GM21423 (cell line): ENCODE results near the gene UTF1.

Source experiments
- ATAC-seq: cut with Tn5 transposase; IDR thresholded peaks from one replicate; pipeline ENCODE4 v1.9.1; 2021; ENCODE audit warnings: mild to moderate bottlenecking, moderate library complexity; ENCODE audit not compliant: unreplicated experiment

The UTF1 gene

DNA sequence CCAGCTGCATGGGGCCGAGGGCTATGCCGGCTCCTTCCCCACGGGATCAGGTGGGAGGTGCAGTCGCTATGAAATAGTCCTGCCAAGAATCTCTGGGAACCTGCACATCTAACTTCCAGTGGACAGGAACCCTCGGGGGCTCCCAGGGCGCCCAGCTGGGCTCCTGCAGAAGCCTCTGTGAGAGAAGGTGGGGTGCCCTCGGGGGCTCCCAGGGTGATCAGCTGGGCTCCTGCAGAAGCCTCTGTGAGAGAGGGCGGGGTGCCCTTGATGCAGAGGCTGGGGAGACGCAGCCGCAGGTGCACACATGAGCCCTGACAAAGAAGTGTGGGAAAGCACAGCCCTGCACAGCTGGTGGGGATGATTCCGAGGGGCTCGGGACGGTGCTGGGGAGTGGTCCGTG is 13.6 kb downstream of the UTF1 start:
- ATAC-seq, result no peak

DNA sequence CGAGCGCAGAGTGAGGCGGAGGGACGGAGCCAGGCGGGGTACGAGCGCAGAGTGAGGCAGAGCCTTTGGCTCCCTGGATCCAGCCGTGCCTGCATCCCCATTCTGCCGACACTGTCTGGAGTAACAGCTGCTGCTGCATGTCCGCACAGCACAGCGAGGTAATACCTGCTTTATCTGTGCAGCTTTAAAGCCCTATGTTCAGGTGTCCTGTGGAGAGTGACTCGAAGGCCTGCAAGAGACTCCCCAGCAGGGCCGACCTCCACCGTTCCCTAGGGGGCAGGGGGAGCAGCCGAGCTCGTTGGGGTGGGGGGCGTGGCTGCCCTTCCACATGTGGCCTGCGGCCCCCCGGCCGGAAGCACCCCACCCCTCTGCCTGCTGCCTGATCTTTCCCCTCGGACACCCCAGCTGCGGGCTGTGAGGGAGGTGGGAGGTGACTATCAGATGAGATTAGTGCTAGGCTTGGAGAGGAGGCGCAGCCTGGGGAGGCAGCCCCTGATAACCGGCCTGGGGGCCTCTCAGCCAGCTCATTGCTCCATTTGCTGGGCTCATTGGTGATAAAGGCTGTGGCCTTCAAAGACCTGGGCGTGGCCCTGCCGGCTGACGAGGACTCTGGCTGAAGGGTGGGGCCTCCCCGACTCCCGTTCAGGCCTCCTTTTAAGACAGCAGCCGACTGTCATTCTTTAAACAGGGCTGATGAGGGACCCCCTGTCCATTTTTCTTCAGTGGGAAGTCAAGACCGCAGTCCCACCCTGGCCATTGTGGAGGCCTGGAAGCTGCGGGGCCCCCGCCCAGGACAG is 15.6 kb downstream of the UTF1 start:
- no peak for ATAC-seq

DNA sequence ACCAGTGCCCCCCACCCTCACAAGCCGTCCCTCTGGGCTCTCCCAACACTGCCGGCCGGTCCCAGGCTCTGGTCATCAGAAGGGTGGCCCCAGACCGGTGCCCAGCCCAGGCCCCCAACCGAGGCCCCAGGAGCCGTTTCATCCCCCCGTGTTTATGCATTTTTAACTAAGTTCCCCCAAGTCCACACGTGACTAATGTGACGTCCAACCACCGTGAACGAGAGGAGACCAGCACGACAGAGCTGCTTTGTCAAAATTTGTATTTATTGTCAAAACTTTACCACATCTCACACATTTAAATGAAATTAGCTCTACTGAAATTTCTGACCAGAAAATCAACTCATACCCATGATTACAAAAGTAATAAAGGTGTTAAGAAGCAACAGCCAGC is 16.2 kb downstream of the UTF1 start:
- ATAC-seq, result no peak

DNA sequence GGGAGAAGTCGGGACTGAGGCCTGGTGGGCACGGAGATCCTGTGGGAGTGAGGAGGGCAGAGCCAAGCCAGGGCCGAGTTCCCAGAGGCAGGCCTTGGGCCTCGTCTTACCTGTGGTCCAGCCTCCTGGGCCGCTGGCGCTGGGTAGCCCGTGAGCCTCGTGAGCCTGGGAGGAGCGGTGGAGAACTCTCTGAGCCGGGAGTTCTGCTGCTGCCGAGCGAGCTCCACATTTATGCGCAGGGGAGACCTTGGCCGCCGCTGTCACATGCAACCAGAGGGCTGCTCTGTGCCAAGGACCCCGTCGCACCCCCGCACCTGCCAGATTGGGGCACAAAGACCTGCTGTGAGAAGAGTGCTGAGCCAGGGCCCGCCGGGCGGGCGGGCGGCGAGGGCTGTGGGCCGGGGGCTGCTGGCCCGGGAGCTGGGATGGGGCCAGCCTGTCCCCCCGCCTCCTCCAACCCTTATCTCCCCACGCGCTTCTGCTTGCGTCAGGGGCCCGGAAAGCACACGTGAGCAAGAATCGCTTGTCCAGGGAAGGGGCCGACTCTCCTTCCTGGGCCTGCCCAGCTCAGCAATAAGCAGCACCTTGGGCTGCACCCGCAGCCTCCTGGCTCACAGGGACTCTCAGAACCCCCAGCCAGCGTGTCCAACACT is 17.8 kb downstream of the UTF1 start:
- ATAC-seq, result no peak

DNA sequence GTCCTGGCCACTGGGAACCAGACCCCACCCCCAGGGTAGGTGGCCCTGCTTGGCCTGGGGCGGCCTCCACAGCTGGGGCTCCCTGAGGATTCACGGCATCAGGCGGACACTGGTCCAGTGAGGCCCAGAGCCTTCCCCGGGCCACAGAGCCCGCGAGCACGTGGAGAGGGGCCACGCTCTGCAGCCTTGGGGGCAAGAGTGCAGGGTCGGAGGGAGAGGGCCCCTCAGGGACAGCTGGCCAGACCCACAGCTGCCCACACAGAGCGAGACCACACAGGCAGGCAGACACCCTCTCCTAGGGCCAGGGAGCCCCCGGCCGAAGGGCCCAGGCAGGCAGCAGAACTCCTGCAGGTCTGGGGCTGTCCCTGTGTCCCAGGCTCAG is 18.3 kb downstream of the UTF1 start:
- ATAC-seq, result no peak

DNA sequence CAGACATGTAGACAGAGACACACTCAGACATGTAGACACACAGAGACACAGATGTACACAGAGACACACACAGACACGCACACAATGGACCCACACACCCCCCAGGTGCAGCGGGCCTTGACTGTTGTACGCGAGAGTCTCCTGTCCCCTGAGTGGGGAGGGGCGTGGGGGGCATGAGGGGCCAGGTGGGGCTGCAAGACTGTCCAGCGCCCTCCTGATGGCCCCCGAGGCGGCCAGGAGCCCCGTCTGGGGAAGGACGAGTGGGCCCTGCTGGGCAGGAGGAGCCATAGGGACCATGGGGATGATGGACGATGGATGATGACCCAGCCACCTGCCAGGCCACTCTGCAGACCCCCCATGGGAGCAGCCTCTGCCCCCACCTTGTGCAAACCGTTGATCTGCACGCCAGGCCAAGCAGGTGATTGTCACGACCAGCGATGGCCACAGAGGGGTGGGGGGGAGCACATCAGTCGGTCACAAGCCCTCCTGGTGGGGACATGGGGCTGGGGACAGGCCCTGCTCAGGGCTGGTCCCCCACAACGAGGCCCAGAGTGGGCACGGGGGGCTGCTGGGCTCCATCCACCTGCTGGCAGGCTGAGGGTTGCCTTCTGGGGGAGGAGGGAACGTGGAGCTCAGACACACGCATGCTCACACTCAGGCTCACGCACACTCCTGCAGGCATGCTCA is 19.2 kb downstream of the UTF1 start:
- ATAC-seq, result no peak

DNA sequence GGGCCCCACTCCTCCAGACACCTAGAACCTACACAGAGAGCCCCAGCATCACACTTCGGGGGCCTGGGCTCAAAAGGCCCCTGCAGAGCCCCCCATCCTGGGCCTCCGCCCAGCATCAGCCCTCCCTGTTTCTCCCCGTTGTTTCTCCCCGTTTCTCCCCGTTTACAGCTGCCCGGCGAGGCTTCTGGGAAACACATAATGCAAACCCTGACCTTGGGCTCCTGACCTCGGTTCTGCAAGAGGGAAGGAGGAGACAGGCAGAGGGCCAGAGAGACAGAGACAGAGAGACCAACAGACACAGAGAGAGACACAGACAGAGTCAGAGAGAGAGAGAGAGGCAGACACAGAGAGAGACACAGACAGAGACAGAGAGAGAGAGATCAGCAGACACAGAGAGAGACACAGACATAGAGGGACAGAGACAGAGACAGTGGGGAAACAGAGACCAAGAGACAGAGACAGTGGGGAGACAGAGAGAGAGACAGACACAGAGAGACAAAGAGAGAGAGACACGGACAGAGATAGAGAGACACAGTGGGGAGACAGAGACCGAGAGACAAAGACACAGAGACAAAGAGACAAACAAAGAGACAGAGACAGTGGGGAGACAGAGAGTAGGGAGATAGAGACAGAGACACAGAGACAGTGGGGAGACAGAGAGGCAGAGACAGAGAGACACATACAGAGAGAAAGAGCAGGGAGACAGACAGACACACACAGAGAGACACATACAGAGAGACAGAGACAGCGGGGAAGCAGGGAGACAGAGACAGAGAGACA is 20.1 kb downstream of the UTF1 start:
- no peak for ATAC-seq

DNA sequence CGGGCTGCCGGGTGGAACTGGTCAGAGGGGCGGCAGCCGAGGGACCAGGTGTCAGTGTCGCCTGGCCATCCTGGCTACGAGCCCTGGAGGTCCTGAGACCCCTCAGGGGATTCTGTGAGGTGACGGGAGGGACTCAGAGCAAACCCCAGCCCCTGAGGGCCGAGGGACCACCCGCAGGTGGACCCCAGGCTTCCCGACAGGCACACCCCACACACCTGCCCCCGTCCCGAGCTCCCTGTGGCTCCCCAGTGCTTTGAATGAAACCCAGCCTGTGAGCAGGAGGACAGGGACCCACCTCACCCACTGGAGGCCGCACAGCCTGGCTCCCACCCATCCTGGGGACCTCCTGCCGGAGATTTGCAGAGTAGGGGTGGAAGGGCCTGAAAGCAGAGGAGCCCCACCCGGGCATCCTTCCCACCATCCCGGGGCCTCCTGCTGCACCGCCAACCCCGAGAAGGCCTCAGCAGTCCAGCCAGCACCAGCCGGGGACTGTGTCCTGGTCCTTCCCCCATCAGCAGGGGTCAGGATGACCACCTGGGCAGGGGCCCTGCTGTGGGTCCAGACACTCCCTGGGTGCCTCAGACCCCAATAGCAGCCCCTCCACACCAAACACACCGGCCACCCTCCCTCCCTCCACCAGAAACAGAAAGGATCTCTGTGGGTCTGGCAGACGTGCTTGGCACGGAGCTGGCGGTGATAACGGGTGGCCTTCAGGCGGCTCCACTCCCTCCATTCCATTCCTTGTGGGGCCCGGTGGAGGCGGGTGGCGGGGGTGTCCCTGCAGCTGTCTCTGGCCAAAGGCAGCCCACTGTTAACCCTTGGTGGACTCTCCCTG is 21.6 kb downstream of the UTF1 start:
- no peak for ATAC-seq

DNA sequence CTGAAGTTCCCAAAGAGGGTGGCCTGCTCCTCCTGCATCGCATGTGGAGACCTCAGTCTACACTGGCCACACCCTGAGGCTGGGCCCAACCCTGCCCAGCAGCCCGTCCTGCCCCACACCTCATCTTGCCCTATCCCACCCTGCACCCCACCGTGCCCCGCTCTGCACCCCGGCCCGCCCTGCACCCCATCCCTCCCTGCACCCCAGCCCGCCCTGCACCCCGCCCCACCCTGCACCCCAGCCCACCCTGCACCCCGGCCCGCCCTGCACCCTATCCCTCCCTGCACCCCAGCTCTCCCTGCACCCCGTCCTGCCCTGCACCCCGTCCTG is 22.2 kb downstream of the UTF1 start:
- no peak for ATAC-seq

DNA sequence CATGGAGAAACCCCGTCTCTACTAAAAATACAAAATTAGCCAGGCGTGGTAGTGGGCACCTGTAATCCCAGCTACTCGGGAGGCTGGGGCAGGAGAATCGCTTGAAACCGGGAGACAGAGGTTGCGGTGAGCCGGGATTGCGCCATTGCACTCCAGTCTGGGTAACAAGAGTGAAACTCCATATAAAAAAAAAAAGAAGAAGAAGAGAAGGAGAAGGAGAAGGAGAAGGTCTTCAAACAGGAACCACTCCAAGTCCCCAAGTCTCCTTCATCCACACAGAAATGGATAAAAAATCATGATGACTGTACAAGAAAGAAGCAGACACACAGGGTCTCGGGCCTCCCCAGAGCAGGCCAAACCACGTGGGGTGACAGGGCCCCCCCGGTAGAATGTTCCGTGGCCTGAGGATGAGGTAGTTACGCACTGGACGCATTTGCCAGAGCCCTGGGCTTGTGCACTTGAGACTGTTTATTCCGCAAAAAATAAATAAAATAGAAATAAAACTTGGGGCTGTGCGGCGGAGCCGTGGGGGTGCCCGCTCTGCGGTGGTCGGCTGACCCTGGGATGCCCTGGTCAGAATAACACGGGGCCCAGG is 23.4 kb downstream of the UTF1 start:
- no peak for ATAC-seq

DNA sequence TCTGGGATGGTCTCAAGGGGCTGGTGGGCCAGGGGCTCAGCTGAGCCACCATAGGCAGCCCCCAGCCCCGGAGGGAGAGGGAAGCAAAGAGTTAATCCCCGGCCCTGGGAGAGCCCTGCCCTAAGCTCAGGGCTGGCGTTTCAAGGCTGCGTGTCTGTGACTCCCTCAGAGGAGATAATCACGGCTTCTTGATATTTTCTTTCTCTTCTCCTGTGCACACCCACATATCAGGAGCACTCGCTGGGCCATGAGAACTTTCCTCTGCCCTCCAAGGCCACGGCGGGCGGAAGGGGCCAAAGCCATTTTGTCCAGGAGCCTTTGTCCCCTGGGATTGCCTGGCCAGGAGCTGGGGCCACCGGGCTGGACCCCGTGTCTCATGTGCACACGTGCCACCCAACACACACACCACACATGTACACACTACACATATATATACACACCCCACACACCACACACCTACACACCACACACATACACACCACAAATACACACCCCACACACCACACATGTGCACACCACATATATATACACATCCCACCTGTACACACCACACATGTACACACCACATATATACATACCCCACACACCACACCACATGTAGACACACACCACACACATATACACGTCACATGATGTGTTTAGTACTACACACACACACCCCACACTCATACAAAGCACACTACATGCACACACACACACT is 24.6 kb downstream of the UTF1 start:
- no peak for ATAC-seq

DNA sequence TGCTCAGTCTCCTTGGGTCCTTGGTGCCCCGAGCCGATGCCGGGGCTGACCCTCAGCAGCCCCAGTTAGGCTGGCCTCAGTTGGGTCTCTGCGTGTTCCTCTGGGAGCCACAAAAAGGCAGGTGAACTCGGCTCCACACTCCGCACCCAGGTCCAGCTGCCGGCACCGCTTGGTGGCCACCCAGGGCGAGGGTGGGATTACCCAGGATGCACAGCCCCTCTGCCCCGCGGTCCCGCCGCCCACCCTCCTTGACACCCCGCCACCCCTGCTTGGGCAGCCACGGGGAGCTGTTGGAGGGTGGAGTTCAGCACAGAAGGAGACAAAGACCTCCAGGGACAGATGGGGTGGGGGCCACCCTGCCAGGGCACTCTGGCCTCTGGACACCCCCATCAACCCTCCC is 25.3 kb downstream of the UTF1 start:
- ATAC-seq, result no peak

DNA sequence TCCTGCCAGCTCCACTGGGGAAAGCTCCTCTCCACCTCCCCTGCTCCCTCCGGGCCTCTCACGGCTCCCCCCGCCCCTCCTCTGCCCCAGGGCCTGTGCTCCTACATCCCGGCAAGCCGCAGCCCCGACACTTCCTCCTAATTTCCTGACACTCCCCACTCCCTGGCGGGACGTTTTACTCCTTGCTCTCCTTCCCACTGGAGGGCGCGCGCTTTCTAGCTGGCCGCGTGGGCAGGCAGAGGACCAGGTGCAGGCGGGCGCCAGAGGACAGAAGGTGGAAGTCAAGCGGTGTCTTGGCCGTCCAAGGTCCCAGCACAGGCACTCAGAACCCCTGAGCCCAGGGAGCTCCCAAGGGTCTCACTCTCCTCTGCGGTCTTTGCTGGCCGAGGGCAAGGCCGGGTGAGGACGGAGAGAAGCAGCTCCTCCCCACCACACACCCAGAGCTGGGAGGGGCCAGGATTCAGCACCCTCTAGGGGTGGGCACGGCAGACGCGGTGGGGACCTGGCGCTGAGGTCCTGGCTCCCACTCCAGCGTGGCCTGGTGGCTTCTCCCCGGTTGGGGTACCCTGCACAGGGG is 27.6 kb downstream of the UTF1 start:
- peak; percentile 10 for ATAC-seq

DNA sequence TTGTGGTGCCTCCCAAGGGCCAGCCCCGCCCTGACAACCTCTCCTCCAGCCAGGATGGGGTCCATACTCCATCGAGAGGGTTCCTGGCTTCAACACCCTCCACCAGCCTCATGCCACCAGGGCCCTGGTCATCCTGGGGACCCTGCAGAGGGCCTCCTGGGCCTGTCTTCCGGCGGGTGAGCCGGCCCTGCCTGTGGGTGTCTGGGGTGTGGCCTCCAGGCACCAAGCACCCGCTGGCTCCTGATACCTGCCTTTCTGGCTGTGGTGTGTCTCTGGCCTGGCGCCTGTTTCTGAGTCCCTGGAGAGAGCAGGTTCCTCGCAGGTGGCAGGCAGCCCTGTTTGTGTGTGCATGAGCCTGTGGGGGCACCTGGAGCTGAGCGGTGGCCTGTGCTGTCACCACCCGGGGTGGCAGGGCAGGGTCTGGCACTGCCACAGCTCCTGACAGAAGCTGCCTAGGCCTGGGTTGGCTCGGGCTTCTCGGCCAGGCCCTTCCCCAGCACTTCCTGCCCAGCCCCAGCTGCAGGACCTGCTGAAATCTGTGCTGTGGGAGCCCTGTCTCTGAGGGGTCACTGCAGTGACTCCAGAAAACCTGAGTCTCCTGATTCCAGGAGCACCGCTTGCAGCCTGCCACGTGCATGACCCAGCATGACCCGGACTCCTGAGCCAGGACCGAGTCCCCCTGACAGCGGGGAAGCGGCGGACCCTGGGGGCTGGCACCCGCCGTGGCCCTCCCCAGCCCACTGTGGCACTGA is 28.2 kb downstream of the UTF1 start:
- peak; percentile 23 for ATAC-seq

DNA sequence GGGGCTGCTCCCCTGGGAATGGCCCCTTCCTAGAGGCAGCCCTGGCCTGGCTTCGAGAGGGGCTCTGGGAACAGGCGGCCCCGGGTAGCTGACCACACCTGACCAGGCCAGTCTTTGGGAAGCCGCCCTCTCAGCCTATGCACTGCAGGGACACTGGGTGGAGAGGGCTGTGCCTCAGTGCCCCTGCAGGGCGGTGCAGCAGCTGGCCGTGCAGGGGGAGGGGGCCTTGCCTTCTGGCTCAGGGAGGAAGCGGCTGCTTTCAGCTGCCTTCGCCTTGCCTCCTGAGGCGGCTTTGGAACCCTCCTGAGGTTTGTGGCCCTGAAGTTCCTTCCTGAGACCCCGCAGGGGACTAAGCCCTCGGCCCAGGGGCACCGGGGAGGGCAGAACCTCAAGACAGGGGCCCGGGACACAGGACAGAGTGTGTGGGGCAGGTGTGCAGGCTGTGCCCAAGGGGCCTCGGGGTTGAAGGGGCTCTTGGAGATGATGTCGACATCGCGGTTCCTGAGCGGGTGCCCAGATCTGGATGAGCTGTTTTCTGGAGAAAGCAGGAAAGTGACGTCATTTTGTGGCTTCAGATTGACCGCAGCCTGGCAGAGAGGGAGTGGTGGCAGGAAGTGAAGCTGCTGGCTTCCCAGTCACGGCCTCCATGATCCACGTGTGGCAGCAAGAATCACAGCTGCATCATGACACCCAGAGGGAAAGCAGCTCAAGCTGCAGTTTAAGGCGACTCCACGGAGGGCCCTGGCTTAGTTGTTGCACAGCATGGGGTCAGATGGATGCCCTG is 29.0 kb downstream of the UTF1 start:
- ATAC-seq, result no peak

DNA sequence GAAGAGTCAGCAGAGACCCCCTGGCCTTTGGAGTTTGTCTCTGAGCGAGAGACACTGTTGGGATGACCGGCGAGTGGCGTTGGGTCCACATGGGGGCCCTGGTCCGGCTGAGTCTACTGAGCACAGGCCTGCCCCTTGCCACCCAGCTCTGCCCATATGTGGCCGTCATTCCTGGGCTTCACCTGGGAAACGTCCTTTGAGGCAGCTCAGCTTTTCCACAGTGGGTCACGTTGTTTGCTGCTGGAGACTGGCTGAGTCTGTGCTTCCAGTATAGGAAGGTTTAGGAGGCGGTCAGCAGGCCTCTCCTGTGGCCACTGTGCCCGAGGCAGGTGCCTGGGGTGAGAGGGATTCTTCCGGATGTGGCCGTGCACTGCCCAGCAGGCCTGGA is 29.6 kb downstream of the UTF1 start:
- no peak for ATAC-seq

DNA sequence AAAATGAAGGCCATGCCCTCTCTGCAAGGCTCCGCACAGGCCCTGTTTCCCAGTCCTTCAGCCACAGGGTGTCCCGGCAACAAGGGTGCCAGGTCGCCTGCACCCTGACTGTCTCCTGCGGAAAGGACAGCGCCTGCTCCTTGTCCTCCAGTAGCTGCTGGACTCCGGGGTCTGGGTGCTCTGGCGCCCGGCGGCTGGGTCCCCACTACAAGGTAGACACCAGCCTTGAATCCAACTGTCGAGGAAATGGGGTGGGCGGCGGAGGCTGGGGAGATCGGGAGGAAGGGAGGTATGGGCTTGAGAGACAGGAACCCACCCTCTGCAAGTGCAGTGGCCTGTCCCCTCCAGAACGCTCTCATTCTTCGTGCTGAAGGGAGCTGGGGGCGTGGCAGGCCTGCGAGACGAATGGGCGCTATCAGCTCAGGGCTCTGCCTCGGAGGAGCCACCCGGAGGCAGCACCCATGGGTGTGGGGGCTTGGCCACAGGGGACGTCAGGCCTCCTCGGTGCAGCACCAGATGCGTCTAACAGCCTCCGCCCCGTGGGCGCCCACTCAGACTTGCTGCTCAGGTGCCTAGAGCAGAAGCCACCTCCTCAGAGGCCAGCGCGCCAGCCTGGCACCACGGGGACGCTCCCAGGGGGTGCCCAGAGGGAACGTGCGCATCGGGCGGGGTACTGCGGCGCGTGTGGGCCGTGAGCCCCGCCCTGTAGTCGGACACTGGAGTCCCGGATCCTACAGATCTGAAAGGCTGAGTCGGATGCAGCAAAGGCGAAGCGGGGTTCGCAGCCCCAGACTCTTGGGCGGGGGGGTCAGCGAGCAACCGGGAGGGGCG is 31.1 kb downstream of the UTF1 start:
- ATAC-seq, result peak; percentile 42
